Middle frontal gyrus (tissue), 1 donor: ENCODE results near the gene FBXO11.

Source experiments
- DNase-seq: peaks from one replicate; pipeline ENCODE4 v3.0.0-alpha.2; 2015; ENCODE audit warnings: low spot score; ENCODE audit errors: extremely low spot score

The FBXO11 gene

DNA sequence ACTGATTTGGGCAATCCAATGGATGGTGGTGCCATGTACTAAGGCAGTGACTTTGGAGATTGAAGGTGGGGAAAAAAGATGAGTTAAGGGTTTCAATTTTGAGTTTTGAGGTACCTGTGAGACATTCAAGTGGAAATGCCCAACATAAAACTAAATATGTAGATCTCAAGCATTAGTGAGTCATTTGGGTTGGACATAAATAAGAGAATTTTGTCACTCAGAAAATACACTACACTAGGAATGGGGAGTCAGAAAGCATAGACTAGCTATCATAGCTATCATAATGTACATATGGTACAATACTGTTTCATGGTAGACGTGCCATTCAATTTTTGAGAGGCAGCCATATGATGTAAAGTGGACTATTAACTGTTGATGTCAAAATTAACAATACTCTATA is 56.1 kb downstream of the FBXO11 start:
- DNase-seq: no peak

DNA sequence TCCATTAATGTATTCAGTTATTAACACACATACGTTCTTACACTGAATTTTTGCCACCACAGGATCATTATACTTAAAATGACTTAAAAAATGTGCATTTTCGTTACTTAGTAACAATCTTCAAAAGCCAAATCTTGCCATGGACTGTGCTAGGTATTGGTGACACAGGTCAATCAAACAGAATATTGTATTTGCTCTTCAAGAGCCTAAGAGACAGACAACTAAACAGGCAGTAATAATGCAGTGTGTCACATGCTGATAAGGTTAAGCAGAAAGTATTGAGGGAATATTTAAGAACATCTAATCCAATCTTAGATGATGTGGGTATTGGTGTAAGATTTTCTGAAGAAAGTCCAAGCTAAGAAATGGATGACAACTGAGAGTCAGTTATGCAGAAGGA is 56.9 kb downstream of the FBXO11 start:
- no peak for DNase-seq

DNA sequence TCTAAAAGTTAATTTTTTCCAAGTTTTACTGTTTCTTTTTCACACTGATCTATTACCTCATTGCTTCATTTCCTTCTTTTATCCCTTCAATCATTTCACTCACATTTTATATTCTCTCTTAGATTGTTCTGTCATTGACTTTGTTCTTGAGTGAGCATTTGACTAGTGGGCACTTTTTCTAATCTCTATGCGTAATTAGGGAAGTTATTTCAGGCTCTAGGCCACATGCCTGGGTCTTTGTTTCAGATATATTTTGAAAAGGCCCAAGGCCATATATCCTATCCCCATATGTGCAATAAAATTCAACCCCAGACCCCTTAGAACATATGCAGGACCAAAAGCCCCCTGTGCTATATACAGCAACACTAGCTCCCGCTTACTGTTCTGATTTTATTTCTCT is 62.1 kb downstream of the FBXO11 start:
- DNase-seq: no peak

DNA sequence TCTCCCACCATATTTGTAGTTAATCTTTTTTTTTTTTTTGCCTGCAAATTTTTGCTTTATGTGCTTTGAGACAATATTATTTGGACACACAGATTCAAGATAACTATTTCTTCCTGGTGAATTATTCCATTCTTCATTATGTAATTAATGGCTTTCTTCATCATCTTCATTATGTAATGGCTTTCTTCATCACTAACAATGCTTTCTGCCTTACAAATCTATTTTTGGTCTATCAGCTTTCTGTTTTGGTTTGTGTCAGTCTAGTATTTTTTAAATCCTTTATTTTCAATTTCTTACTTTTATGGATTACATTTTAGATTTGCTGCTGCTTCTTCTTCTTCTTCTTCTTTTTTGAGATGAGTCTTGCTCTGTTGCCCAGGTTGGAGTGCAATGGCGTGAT is 62.9 kb downstream of the FBXO11 start:
- DNase-seq: no peak

DNA sequence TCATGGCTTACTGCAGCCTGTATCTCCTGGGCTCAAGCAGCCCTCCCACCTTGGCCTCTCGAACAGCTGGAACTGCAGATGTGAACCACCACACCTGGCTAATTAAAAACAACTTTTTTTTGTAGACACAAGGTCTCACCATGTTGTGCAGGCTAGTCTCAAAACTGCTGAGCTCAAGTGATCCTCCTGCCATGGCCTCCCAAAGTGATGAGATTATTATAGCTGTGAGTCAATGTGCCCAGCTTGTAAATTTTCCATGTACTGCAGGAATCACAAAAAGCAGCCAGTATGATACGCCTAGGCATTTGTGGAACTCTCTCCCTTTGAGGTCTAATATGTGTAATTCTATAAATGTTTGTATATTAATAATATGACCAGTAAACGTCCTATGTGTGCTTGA is 63.5 kb downstream of the FBXO11 start:
- no peak for DNase-seq

DNA sequence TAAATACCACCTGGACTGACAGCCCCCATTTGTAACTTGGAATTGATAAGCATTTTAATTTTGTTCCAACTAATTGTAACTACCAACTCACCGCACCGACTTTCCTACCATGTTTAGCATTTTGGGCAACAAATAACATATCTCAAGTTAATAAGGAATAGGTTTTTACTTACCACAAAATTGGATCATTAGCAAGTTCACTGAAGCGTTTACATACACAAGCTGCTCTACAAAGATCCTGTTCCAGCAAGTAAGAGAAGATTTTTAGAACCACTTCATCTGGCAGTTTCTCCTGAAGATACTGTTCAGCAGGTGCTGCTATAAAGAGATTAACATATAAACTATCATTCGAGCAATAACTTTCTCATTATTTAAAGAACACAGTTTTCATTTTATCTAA is 67.6 kb downstream of the FBXO11 start:
- DNase-seq: no peak

DNA sequence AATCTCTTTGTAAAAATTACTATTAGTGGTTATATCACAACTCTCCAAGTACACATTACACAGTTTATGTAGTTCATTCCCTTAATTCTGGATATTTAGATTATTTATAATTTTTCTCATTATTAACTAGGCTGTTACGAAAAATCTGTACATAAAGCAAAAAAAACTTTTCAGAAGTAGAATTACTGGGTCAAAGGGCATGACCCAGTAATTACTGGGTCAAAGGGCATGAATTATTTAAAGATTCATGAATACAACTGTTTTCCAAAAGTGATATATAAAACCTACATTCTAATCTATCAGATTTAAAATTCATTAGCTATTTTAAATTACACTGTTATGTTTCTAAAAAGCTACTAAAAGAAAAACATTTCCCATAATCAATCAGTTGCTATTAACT is 68.0 kb downstream of the FBXO11 start:
- no peak for DNase-seq

DNA sequence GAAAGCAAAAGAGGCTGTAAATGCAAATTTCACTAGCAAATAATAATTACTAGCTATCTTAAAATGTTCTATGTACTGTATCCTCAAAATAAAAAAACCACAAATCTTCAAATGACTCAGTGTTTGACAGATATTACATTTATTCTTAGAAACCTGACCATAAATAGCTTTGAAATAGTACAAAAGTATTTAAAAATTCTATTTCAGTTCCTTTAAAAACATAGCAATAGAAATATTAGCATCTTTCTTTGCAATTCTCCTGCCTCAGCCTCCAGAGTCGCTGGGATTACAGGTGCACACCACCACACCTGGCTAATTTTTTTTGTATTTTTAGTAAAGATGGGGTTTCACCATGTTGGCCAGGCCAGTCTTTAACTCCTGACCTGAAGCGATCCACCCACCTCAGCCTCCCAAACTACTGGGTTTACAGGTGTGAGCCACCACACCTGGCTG is 72.8 kb downstream of the FBXO11 start:
- no peak for DNase-seq

DNA sequence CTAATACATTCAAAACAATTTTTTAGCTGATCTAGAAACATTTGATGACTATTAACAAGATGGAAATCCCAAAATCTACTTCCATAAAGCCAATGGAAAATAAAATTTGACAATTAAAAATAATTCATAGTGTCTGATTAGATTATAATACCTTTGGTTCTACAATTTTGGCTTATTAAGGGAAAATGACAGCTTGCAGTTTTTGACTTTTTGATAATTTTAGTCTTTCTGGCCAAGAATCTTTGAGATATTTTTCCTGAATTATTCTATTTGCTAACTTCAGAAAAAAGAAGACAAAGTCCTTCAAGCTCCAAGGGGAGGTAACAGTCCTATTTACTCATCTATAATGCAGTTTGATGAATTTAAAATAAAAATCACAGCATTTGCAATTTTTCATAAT is 83.8 kb downstream of the FBXO11 start:
- DNase-seq: no peak

DNA sequence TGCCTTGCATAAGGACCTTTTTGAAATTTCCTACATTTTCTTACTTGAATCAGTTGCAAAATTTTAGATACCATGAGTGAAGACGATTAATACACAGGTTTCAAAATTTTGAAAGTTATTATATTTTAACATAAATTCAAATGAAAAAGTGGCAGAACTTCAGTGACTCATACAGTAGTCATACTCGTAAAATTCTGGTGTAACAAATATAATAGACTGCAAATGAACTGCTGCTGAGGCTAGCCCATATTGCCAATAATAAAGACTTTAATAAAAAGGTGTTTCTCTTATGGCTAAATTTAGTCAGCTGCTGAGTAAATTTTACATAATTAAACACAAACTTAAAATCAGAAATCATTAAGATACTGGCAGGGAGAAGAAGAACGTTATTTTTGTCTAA is 86.5 kb downstream of the FBXO11 start:
- DNase-seq: no peak

DNA sequence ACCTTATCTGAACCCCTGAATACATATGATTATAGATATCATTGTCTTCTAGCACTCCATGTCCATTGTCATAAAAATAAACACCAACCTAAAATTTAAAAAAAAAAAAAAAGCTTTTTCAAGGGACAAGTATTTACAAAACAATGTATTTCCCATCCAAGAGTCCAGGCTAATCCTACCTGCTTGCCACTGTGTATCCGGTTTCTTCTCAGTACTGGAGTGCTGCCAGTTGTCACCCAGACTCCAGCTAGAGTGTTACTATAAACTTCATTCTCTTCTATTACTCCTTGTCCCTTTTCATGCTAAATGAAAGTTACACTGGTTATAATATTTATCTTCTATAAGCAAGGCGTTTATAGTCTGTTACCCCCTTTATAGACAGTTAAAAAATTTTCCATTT is 87.5 kb downstream of the FBXO11 start:
- DNase-seq: no peak

DNA sequence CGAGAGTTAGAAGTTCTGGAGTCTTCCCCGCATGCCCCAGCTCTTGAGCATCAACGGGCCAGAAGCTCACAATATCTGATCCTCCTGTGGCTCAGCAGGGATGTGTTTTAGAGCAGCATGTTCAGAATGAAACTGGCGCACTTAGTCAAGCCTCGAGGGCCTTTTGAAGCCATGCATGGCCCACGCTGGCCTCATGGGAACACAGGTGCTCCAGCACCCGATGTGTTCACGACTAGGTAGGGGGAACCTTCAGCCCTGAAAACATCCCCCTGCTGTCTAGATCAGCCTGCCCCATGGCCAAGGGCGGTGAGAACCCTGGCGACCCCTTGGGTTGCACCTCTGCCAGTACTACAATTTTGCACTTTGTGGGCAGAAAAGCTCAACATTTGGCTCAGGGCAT is 90.5 kb downstream of the FBXO11 start:
- no peak for DNase-seq

DNA sequence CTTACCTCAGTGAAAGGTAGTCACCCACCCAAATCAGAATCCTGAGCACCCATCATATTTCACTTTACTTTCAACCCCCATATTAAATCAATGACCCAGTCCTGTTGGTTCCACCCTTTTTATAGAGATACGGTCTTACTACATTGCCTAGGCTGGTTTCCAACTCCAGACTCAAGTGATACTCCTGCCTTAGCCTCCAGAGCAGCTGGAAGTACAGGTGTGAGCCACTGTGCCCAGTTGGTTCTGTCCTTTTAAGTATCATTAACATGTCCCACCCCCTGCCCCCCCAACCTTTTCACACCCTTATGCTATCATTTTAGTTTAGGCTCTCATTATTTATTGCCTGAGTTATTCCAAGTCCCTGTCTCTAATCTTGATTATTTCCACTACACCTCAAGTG is 94.6 kb downstream of the FBXO11 start:
- no peak for DNase-seq

DNA sequence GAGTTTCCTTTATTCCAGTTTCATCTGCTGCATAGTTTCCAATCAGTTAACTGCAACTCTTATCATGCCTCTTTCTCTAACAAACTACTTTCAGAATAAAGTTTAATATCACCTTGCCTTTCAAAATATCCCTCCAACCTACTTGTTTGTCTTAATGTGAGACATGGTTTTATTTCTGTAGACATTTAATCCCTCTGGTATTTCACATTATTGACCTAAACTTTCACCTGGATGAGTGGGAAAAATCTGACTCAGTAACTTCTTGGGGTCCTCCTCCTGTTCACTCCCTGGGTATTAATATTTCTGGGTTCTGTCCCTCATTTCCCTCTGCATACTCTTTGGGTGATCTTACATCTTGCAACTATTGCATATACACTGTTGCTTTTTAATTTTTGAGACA is 95.4 kb downstream of the FBXO11 start:
- DNase-seq: no peak

DNA sequence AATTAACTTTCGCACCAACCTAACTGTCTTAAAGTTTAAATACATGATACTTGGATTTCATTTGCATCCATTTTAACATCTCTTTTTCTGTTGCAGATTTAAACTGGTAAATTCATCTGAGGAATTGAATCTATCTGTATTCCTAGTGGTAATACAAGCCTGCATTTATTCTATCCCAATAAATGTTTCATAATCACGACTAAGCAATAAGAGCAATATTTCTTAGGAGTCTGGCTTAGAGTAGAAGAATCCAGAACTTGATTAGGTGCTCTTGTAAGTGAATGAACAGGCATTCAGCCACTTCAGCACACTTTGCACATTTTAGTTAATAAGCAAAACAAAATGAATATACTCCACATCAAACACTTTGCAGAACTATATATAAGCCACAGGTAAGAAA is 96.4 kb downstream of the FBXO11 start:
- no peak for DNase-seq

DNA sequence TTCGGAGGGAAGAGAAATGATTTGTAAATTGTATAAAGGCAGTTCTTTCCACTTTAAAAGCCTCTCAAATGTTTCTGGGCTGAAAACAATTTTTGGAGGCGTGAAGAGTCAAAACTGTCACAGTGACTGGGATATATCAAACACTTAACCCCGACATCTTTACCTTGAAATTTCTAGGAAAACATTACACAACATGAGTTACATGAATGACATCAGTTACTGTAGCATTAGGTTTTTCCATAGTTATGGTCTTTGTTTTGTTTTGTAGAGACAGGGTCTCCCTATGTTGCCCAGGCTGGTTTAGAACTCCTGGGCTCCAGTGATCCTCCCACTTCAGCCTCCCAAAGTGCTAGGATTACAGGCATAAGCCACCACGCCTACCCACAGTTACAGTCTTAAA is 97.7 kb downstream of the FBXO11 start:
- no peak for DNase-seq

DNA sequence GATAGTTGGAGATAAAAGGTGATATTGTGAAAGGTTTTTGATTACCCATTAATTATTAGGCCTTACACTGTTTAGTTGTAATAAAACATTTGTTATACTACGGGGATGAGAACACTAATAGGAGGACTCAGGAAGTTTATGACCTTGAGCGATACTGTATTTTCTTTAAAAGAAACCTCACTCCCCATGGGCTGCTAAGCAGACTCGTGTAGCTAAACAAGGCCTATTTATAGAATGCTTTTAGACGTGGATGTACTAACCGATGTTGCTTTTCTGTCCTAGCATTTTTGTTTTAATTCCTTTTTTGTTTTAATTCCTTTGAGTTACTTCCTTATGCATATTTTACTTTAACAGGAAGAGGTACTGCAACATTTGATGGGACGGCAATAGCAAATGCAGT is 100.4 kb downstream of the FBXO11 start:
- no peak for DNase-seq

DNA sequence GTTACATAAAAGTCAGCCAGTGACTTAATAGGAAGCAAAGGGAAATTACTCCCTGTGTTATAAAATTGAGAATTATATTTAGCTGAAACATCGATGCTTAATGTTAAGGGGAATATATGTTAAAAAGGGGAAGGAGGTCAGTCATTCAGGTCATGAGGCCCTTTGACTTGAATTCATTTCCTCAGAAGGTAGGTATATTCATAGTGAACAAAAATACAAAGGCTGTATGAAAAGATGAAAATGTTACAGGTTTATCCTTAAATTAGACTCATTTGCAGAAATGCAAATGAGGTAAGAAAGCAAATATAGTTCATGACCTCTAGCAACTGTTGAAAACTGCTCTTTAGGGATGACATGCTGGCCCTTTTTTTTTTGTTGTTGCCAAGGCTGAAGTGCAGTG is 102.5 kb downstream of the FBXO11 start:
- no peak for DNase-seq

DNA sequence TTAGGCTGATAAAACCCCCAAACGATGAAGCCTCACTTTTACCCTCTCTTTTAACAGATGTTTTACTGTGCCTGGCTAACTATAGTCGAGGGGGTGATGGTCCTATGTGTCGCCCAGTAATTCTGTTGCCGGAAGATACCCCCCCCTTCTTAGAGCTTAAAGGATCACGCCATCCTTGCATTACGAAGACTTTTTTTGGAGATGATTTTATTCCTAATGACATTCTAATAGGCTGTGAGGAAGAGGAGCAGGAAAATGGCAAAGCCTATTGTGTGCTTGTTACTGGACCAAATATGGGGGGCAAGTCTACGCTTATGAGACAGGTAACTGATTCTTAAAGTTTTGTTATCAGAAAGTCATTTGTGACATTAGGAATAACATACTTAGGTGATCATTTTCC is 102.9 kb downstream of the FBXO11 start:
- no peak for DNase-seq

DNA sequence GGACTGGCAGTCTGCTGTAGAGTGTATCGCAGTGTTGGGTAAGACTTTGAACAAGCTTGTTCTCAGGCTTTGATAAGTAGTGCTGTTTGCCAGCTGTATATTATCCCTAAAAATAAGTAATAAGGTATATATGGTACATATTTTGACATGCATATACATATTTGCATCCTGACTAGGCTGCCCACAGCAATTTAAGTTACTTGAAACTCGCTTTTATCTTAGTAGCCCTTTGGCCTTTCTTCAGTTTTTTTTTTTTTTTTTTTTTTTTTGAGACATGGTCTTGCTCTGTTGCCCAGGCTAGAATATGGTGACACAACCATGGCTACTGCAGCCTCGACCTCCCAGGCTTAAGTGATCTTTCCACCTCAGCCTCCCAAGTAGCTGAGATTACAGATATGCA is 105.2 kb downstream of the FBXO11 start:
- DNase-seq: no peak

DNA sequence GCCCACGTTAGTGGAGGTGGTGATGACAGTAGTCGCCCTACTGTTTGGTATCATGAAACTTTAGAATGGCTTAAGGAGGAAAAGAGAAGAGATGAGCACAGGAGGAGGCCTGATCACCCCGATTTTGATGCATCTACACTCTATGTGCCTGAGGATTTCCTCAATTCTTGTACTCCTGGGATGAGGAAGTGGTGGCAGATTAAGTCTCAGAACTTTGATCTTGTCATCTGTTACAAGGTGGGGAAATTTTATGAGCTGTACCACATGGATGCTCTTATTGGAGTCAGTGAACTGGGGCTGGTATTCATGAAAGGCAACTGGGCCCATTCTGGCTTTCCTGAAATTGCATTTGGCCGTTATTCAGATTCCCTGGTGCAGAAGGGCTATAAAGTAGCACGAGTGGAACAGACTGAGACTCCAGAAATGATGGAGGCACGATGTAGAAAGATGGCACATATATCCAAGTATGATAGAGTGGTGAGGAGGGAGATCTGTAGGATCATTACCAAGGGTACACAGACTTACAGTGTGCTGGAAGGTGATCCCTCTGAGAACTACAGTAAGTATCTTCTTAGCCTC is 107.2 kb downstream of the FBXO11 start:
- no peak for DNase-seq

DNA sequence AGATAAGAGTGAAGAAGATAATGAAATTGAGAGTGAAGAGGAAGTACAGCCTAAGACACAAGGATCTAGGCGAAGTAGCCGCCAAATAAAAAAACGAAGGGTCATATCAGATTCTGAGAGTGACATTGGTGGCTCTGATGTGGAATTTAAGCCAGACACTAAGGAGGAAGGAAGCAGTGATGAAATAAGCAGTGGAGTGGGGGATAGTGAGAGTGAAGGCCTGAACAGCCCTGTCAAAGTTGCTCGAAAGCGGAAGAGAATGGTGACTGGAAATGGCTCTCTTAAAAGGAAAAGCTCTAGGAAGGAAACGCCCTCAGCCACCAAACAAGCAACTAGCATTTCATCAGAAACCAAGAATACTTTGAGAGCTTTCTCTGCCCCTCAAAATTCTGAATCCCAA is 107.7 kb downstream of the FBXO11 start:
- DNase-seq: no peak

DNA sequence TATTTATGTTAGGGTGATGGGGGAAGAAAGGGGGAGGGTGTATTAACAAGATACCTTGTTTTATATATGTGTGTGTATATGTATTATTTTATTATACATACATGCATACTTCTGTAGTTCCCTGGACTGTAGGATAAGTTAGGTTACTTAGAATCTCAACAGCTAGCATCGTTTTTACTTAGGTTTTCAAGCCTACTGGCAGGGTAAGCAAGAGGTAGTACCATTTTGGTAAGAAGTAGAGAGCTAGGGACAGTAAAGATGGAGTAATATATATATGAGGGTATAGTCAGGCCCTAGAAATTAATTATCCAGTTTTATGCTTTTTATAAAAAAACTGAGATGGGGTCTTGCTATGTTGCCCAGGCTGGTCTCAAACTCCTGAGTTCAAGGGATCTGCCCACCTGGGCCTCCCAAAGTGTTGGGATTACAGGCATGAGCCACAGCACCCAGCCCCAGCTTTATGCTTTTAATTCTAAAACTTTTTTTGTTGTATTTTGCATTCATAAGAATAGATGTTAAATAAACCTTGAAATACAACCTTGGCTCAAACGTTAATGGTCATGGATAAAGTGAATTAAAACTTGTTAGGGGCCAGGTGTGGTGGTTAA is 110.1 kb downstream of the FBXO11 start:
- DNase-seq: no peak

DNA sequence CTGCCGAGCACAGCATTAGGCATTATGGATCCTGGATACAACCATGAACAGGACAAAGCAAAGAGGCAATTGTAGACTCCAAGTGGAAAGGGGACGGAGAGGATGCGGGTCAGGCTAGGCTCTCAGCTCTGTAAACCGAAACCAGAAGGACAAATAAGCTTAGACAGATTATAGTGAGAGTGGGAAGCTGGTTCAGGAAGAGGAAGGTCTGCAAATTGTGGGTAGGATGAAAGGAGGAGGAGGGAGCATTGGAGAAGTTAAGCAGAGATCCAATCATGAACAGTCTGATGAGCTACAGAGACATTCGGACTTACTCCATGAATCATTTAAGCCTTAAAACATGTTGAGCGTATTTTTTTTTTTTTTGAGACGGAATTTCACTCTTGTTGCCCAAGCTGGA is 120.3 kb downstream of the FBXO11 start:
- no peak for DNase-seq
